NCI-H1105 treated with DMSO at 0.1 percent for 48 hours (cell line): Measurements from ENCODE around the gene GUCA1A.
"Not testable (repeated sequence)": the region's sequence is repeated elsewhere in the genome, so short reads cannot be mapped to it uniquely, and the experiment has no call there.

Experiments used
- DNase-seq: peaks from one replicate; lab custom pipeline; 2025; lab: John Stamatoyannopoulos, UW

Gene GUCA1A

GRCh38 chr6:42177514-42178364, 4.6 kb downstream of the GUCA1A start:
- DNase-seq, result no peak

GRCh38 chr6:42179261-42179944, 6.2 kb downstream of the GUCA1A start:
- no peak for DNase-seq

- DNase-seq, result no peak
These were observed 6.8 kb downstream of the GUCA1A start for GRCh38 chr6:42179945-42180313.

- DNase-seq, result no peak
These were observed 8.9 kb downstream of the GUCA1A start for GRCh38 chr6:42182101-42182500.

GRCh38 chr6:42184475-42184874, 11.3 kb downstream of the GUCA1A start:
- DNase-seq, result no peak

GRCh38 chr6:42185597-42185996, 12.4 kb downstream of the GUCA1A start:
- DNase-seq, result no peak

- no peak for DNase-seq
These were observed 15.2 kb downstream of the GUCA1A start for GRCh38 chr6:42188406-42188805.

- DNase-seq, result no peak
These were observed 17.5 kb downstream of the GUCA1A start for GRCh38 chr6:42190554-42191183.

GRCh38 chr6:42192385-42192784, 19.2 kb downstream of the GUCA1A start:
- not testable (repeated sequence) for DNase-seq

GRCh38 chr6:42193491-42193894, 20.3 kb downstream of the GUCA1A start:
- no peak for DNase-seq

GRCh38 chr6:42194056-42194455, 20.9 kb downstream of the GUCA1A start:
- no peak for DNase-seq

GRCh38 chr6:42195415-42195814, 22.3 kb downstream of the GUCA1A start:
- DNase-seq, result no peak

GRCh38 chr6:42197555-42198362, 24.6 kb downstream of the GUCA1A start:
- DNase-seq, result no peak

- no peak for DNase-seq
These were observed 26.2 kb downstream of the GUCA1A start for GRCh38 chr6:42199106-42199981.

- DNase-seq, result no peak
These were observed 26.9 kb downstream of the GUCA1A start for GRCh38 chr6:42200035-42200434.

GRCh38 chr6:42201382-42201781, 28.2 kb downstream of the GUCA1A start:
- no peak for DNase-seq

GRCh38 chr6:42202131-42202915, 29.2 kb downstream of the GUCA1A start:
- not testable (repeated sequence) for DNase-seq

- no peak for DNase-seq
These were observed 30.0 kb downstream of the GUCA1A start for GRCh38 chr6:42203183-42203582.

GRCh38 chr6:42204768-42205282, 31.7 kb downstream of the GUCA1A start:
- DNase-seq, result no peak

GRCh38 chr6:42207559-42207958, 34.4 kb downstream of the GUCA1A start:
- not testable (repeated sequence) for DNase-seq
